Esophagus muscularis mucosa (tissue), 4 donors: ENCODE measurements around the gene NDN. TPM values are rescaled to one million over a fixed set of nuclear protein-coding genes. Genes with fewer than 3 reads are reported as not detected.

Experiments used
- DNase-seq: peaks from one replicate; pipeline ENCODE4 v3.0.0-alpha.2; 2017; ENCODE audit errors: extremely low spot score
- H3K27ac ChIP-seq, 4 donors: fragments of 200-600 bp; sonication (generic); replicated peaks in 1 of 4; 1 replicate in 3 of 4; 2 replicates in 1 of 4; pipeline ENCODE4 v1.5.1; 2016 to 2019; ENCODE audit warnings: mild to moderate bottlenecking in 1 of 4
- H3K27me3 ChIP-seq, 4 donors: fragments of 200-600 bp; sonication (generic); one replicate each; pipeline versions ENCODE4 v1.5.1 to v1.6.0; 2016 to 2019
- H3K36me3 ChIP-seq, 4 donors: fragments of 200-600 bp; sonication (generic); one replicate each; pipeline ENCODE4 v1.5.1; 2016 to 2019
- H3K4me1 ChIP-seq, 4 donors: fragments of 200-600 bp; sonication (generic); one replicate each; pipeline ENCODE4 v1.5.1; 2016 to 2019
- H3K4me3 ChIP-seq, 4 donors: fragments of 200-600 bp; sonication (generic); 1 replicate in 2 of 4; 2 replicates in 2 of 4; pipeline ENCODE4 v1.5.1; 2016 to 2019; ENCODE audit warnings: mild to moderate bottlenecking in 4 of 4, moderate library complexity in 1 of 4
- H3K9me3 ChIP-seq, 4 donors: fragments of 200-600 bp; sonication (generic); 1 replicate in 3 of 4; 2 replicates in 1 of 4; pipeline ENCODE4 v1.5.1; 2016 to 2019
- CTCF ChIP-seq, 3 experiments: fragments of 200-600 bp in 2 of 3; fragments of 450-650 bp in 1 of 3; sonication (generic) in 2 of 3; IDR thresholded peaks; one replicate each; pipeline ENCODE4 v1.5.1; 2017 to 2019; ENCODE audit warnings: antibody characterized with exemption in 3 of 3, mild to moderate bottlenecking in 2 of 3, moderate library complexity in 1 of 3
- EP300 ChIP-seq: sonication (generic); formaldehyde crosslinking; IDR thresholded peaks from one replicate; pipeline ENCODE4 v1.6.1; 2017; ENCODE audit warnings: antibody characterized with exemption
- POLR2A ChIP-seq: fragments of 450-650 bp; IDR thresholded peaks from one replicate; pipeline ENCODE4 v1.6.1; 2017; ENCODE audit warnings: antibody characterized with exemption, moderate library complexity, mild to moderate bottlenecking, low read depth
- POLR2AphosphoS5 ChIP-seq, 2 donors: sonication (generic); formaldehyde crosslinking; IDR thresholded peaks; one replicate each; pipeline ENCODE4 v1.6.1; 2017; ENCODE audit warnings: antibody characterized with exemption in 2 of 2
- WGBS: methylation state at CpG from one replicate; pipeline ENCODE4 v1.1.5; 2018; 5-methylcytosine and 5-hydroxymethylcytosine counted together
- intact Hi-C: fragments of 100-400 bp; cut with DNase I; formaldehyde crosslinking; loops from one replicate; pipeline ENCODE4 v1.15.1; 2023
- total RNA-seq, 4 donors: library from RNA; depleted of rRNA; stranded (reverse); fragments of >200 nt; gene quantifications; one replicate each; pipeline versions ENCODE4 v1.1.0 to v1.2.1, GENCODE V29; 2016

NDN gene
- total RNA-seq, 4 donors from 2014 or later: 40.7 to 93.4 (median 75.4) TPM

DNA sequence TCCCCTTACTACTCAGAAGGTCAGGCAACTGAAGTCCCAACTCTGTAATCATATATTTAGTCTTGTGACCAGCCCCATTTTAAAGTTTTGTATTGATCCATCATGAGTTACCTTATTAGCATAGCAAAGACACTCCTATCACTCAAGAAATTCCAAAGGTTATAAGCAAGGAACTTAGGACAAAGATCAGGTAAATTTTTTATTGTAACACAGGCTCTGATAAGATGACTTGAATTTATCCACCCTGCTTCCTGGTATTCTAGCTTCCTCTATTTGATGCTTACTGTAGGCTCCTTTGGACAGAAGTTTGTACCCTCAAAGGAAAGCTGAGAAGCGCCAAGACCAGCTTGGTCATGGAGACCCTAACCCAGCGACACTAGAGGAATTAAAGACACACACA lies 8.2 kb upstream of the NDN start:
- TF ChIP-seq POLR2AphosphoS5 (IDR thresholded peaks at IDR 0.05): no peak
- no peak for TF ChIP-seq EP300
- no peak for TF ChIP-seq POLR2A
- TF ChIP-seq CTCF (IDR thresholded peaks at IDR 0.05): no peak
- Histone ChIP-seq H3K27me3 (no peaks in the 10 kb centered on the region), H3K27ac (no peak overlapping the region), H3K36me3 (no peaks in the 10 kb centered on the region), H3K4me1 (no peaks in the 10 kb centered on the region), H3K9me3 (no peaks in the 10 kb centered on the region), H3K4me3 (no peak overlapping the region)
- intact Hi-C loops: no loop called here
- no peak for DNase-seq
- WGBS: 81% methylated on average over 2 of the region's 2 CpGs

DNA sequence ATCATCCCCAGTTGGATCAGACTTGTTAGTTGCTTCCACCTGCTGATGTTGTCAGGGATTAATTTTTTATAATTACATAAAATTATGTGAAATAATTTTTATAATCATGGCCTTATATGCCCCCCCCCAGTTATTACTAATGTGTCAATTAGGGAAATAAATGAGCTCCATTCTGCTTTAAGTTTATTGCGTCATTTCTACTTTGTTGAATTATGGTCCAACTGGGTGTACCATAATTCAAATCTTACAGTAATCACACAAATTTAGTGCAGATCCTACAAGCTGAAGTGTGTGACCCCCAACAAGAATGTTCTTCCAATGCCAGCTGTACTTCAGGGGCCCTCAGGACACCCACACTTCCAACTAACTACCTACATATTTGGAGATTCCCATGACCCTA lies 7.5 kb upstream of the NDN start:
- no peak for DNase-seq
- Histone ChIP-seq H3K27me3 (no peaks in the 10 kb centered on the region), H3K9me3 (no peaks in the 10 kb centered on the region), H3K4me1 (peaks cover 0 to 4% (median 0%) of the 10 kb centered on the region in 4 donors), H3K4me3 (no peak overlapping the region), H3K27ac (no peak overlapping the region), H3K36me3 (no peaks in the 10 kb centered on the region)
- TF ChIP-seq CTCF (IDR thresholded peaks at IDR 0.05): no peak
- no peak for TF ChIP-seq POLR2A
- no peak for TF ChIP-seq POLR2AphosphoS5 (IDR thresholded peaks at IDR 0.05)
- TF ChIP-seq EP300: no peak
- intact Hi-C loops: no loop called here
- 100% methylated on average over 1 of the region's 1 CpG for WGBS

DNA sequence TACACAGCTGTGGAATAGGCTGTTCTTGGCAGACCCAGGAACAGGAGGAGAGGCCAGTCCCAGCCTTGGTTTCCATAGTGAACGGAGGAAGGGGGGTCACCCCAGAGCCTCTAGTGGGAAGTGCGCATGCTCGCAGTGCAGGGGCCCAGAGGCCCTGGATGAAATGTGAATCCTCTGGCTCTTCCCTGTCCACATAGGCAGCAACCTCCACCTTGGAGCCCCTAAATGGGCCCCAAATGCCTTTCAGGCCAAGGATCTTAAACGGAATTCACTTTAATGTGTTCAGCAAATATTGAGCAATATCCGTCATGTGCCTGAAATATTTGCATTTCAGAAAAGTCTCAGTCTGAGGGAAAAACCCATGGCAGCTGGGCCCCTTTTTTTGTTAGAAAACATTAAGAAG lies 3.3 kb upstream of the NDN start:
- WGBS: 51% methylated on average over 5 of the region's 5 CpGs
- H3K27ac ChIP-seq: peak overlapping the region in 2 of 4 donors; percentile 34 to 46
- peaks cover 0 to 5% (median 0%) of the 10 kb centered on the region in 4 donors for H3K27me3 ChIP-seq

DNA sequence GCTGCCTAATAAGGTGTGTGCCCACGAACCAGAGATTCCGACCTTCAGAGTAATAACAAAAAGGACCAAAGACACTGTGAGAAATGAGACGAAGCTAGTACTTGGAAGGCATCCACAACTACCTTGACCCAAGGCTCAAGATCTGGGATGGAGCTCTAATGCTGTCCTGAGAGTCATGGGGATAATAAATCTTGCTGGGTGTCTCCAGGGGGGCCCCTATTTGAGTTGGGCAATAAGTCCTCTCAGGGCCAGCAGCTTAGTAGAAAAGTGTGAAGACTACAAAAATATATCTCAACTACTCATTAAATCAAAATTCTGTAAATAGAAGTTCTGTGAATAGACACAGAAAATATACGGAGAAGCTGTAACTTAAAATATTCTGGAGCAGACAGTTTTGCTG lies 2.9 kb upstream of the NDN start:
- H3K4me3 ChIP-seq: no peak overlapping the region
- H3K4me1 ChIP-seq: peaks cover 0 to 15% (median 7%) of the 10 kb centered on the region in 4 donors
- DNase-seq: no peak
- intact Hi-C loops: no loop called here
- TF ChIP-seq CTCF (IDR thresholded peaks at IDR 0.05) (no peak), POLR2A (no peak), POLR2AphosphoS5 (IDR thresholded peaks at IDR 0.05) (no peak), EP300 (no peak)
- H3K36me3 ChIP-seq: no peaks in the 10 kb centered on the region
- peaks cover 0 to 5% (median 0%) of the 10 kb centered on the region in 4 donors for H3K27me3 ChIP-seq
- peak overlapping the region in 2 of 4 donors; percentile 34 to 46 for H3K27ac ChIP-seq
- 53% methylated on average over 4 of the region's 4 CpGs for WGBS
- H3K9me3 ChIP-seq: no peaks in the 10 kb centered on the region

More for the DNA sequence above, 3.3 kb upstream of the NDN start:
- peaks cover 0 to 15% (median 7%) of the 10 kb centered on the region in 4 donors for H3K4me1 ChIP-seq
- intact Hi-C loops: no loop called here
- no peak overlapping the region for H3K4me3 ChIP-seq
- no peak for DNase-seq
- H3K36me3 ChIP-seq: no peaks in the 10 kb centered on the region
- TF ChIP-seq POLR2AphosphoS5 (IDR thresholded peaks at IDR 0.05) (peak; percentile 7 to 10), CTCF (IDR thresholded peaks at IDR 0.05) (no peak)
- no peaks in the 10 kb centered on the region for H3K9me3 ChIP-seq
